ENCODE data around the gene MYO18A.

Gene MYO18A

GRCh38 chr17:29039764-29040598 lies 140.2 kb downstream of the MYO18A start:
- TF ChIP-seq CTCF (conservative IDR thresholded peaks at IDR 0.05; ENCODE audit: control insufficient read depth, insufficient read depth, low read depth, low read length) = no peak
- peak; percentile 85 for DNase-seq (ENCODE audit: low read depth)
- no peak overlapping the region for H3K4me3 ChIP-seq (ENCODE audit: control insufficient read depth, low read depth, low read length)

- DNase-seq (ENCODE audit: low read depth) = no peak
- no peak for TF ChIP-seq CTCF (conservative IDR thresholded peaks at IDR 0.05; ENCODE audit: control insufficient read depth, insufficient read depth, low read depth, low read length)
- no peak overlapping the region for H3K4me3 ChIP-seq (ENCODE audit: control insufficient read depth, low read depth, low read length)
Observed at GRCh38 chr17:29038085-29038795, 142.0 kb downstream of the MYO18A start.

- no peak overlapping the region for H3K4me3 ChIP-seq (ENCODE audit: control insufficient read depth, low read depth, low read length)
- TF ChIP-seq CTCF (conservative IDR thresholded peaks at IDR 0.05; ENCODE audit: control insufficient read depth, insufficient read depth, low read depth, low read length) = no peak
- DNase-seq (ENCODE audit: low read depth) = no peak
Observed at GRCh38 chr17:29037739-29038084, 142.5 kb downstream of the MYO18A start.

- TF ChIP-seq CTCF (conservative IDR thresholded peaks at IDR 0.05; ENCODE audit: control insufficient read depth, insufficient read depth, low read depth, low read length) = no peak
- H3K4me3 ChIP-seq (ENCODE audit: control insufficient read depth, low read depth, low read length) = no peak overlapping the region
- DNase-seq (ENCODE audit: low read depth) = no peak
Observed at GRCh38 chr17:29036584-29036983, 143.6 kb downstream of the MYO18A start.

GRCh38 chr17:29034510-29034909 lies 145.7 kb downstream of the MYO18A start:
- no peak overlapping the region for H3K4me3 ChIP-seq (ENCODE audit: control insufficient read depth, low read depth, low read length)
- DNase-seq (ENCODE audit: low read depth) = no peak
- TF ChIP-seq CTCF (conservative IDR thresholded peaks at IDR 0.05; ENCODE audit: control insufficient read depth, insufficient read depth, low read depth, low read length) = no peak

- H3K4me3 ChIP-seq (ENCODE audit: control insufficient read depth, low read depth, low read length) = no peak overlapping the region
- no peak for TF ChIP-seq CTCF (conservative IDR thresholded peaks at IDR 0.05; ENCODE audit: control insufficient read depth, insufficient read depth, low read depth, low read length)
- DNase-seq (ENCODE audit: low read depth) = peak; percentile 11
Observed at GRCh38 chr17:29032857-29033197, 147.4 kb downstream of the MYO18A start.
